Fibroblast of the conjunctiva (primary cell): ENCODE results near the gene CTNNA2.

Source experiments
- DNase-seq: peaks from one replicate; pipeline ENCODE4 v3.0.0-alpha.2; 2010; ENCODE audit warnings: low read depth

CTNNA2 gene

GRCh38 chr2:80396276-80396675, 883.4 kb downstream of the CTNNA2 start:
- no peak for DNase-seq

GRCh38 chr2:80403081-80403480, 890.2 kb downstream of the CTNNA2 start:
- no peak for DNase-seq

- DNase-seq = no peak
Observed at GRCh38 chr2:80407377-80407776, 894.5 kb downstream of the CTNNA2 start.

GRCh38 chr2:80410346-80410745, 897.5 kb downstream of the CTNNA2 start:
- DNase-seq = no peak

GRCh38 chr2:80413136-80413535, 900.3 kb downstream of the CTNNA2 start:
- DNase-seq = no peak

GRCh38 chr2:80417737-80418136, 904.9 kb downstream of the CTNNA2 start:
- no peak for DNase-seq

GRCh38 chr2:80420530-80421208, 907.8 kb downstream of the CTNNA2 start:
- no peak for DNase-seq

GRCh38 chr2:80429251-80429650, 916.4 kb downstream of the CTNNA2 start:
- no peak for DNase-seq

- DNase-seq = no peak
Observed at GRCh38 chr2:80437959-80438358, 925.1 kb downstream of the CTNNA2 start.

- DNase-seq = no peak
Observed at GRCh38 chr2:80438686-80439085, 925.8 kb downstream of the CTNNA2 start.

- no peak for DNase-seq
Observed at GRCh38 chr2:80454628-80455027, 941.8 kb downstream of the CTNNA2 start.

- no peak for DNase-seq
Observed at GRCh38 chr2:80459028-80459427, 946.2 kb downstream of the CTNNA2 start.

GRCh38 chr2:80461505-80462197, 948.8 kb downstream of the CTNNA2 start:
- no peak for DNase-seq

GRCh38 chr2:80462654-80463053, 949.8 kb downstream of the CTNNA2 start:
- no peak for DNase-seq

GRCh38 chr2:80464275-80464674, 951.4 kb downstream of the CTNNA2 start:
- DNase-seq = no peak

GRCh38 chr2:80467262-80467811, 954.5 kb downstream of the CTNNA2 start:
- DNase-seq = no peak

- no peak for DNase-seq
Observed at GRCh38 chr2:80469428-80469827, 956.6 kb downstream of the CTNNA2 start.

- no peak for DNase-seq
Observed at GRCh38 chr2:80473069-80473468, 960.2 kb downstream of the CTNNA2 start.

GRCh38 chr2:80473796-80474195, 960.9 kb downstream of the CTNNA2 start:
- DNase-seq = no peak

- no peak for DNase-seq
Observed at GRCh38 chr2:80475970-80476369, 963.1 kb downstream of the CTNNA2 start.

- DNase-seq = no peak
Observed at GRCh38 chr2:80476535-80477117, 963.8 kb downstream of the CTNNA2 start.

GRCh38 chr2:80482276-80482675, 969.4 kb downstream of the CTNNA2 start:
- DNase-seq = no peak

- DNase-seq = no peak
Observed at GRCh38 chr2:80489717-80490116, 976.9 kb downstream of the CTNNA2 start.
